GM12873 (cell line): ENCODE data around the gene FAM98A.

Source experiments
- TF ChIP-seq, protein P1 (sequence below): IDR thresholded peaks from 2 replicates; pipeline ENCODE4 v1.5.1; 2012; ENCODE audit warnings: low read depth, mild to moderate bottlenecking, moderate library complexity, low read length, control low read depth; ENCODE audit not compliant: insufficient read depth; ENCODE audit errors: missing control alignments

Gene FAM98A

DNA sequence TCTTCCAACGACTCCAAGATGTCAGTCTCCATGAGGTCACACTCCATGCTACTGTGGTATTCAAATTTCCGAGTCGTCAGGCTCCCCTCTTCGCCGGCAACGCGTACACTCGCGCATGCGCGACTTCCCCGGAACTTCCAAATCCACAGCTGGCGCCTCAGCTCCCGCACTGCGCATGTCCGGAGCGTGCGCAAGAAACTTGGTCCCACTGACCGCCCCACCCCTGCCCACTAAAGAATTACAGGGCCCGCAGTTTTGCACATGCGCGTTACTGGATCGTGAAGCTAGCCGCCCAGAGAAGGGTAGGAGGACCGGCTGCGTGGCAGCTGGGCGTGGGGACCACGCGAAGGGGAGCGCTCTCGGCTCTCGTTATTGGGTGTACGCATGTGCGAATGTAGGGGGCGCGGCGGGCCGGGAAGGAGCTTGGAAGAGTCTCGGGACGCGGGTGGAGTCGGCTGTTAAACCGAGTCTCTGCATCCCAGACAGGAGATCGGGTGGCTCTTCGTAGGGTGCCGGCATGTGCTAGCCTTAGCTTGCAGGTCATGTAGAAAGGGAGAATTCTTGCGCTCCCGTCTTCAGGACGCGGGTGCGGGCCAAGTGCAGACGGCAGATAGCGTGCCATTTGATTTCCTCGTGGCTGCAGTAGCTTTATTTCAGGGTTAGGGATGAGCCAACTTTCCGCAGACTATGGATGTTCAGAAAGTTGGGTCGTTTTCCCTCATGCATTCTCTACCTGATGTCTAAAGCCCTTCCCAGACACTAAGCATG, at the start of gene FAM98A:
TSS of gene FAM98A (minus strand) at position 125 of the 768 bp plus-strand sequence. CDS start at position 47, 78 bp downstream.
- TF ChIP-seq, protein P1, sequence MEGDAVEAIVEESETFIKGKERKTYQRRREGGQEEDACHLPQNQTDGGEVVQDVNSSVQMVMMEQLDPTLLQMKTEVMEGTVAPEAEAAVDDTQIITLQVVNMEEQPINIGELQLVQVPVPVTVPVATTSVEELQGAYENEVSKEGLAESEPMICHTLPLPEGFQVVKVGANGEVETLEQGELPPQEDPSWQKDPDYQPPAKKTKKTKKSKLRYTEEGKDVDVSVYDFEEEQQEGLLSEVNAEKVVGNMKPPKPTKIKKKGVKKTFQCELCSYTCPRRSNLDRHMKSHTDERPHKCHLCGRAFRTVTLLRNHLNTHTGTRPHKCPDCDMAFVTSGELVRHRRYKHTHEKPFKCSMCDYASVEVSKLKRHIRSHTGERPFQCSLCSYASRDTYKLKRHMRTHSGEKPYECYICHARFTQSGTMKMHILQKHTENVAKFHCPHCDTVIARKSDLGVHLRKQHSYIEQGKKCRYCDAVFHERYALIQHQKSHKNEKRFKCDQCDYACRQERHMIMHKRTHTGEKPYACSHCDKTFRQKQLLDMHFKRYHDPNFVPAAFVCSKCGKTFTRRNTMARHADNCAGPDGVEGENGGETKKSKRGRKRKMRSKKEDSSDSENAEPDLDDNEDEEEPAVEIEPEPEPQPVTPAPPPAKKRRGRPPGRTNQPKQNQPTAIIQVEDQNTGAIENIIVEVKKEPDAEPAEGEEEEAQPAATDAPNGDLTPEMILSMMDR: peak; percentile 22

DNA sequence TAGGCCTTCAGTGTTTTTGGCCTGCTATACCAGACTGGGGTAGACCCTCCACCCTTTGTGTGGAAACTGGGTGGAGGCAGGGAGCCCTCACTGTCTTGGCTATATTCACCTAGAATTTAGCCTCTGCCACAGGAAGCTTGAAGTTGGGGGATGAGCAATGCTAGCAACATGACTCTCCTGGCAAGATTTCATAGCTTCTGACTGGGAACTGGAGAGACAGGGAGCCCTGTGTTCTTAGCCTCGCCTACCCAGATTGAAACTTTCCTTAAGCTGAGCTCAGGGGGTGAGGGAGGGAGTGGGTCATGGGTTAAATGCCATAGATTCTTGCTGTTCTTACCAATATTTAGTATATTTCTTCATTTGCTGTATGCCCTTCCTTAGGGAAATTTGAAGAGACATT, 46.8 kb upstream of the FAM98A start:
- TF ChIP-seq, protein P1: no peak

DNA sequence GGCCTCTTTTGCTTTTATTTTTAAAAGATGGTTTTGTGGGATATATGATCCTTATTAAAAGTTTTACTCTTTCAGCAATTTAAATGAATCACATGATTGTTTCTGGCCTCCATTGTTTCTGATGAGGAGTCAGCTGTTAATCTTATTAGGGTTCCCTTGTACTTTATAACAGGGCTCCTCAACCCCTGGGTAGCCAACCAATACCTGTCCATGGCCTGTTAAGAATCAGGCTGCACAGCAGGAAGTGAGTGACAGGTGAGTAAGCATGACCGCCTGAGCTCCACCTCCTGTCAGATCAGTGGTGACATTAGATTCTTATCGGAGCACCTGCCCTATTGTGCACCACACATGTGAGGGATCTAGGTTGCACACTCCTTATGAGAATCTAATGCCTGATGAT, 45.1 kb upstream of the FAM98A start:
- TF ChIP-seq, protein P1: no peak

DNA sequence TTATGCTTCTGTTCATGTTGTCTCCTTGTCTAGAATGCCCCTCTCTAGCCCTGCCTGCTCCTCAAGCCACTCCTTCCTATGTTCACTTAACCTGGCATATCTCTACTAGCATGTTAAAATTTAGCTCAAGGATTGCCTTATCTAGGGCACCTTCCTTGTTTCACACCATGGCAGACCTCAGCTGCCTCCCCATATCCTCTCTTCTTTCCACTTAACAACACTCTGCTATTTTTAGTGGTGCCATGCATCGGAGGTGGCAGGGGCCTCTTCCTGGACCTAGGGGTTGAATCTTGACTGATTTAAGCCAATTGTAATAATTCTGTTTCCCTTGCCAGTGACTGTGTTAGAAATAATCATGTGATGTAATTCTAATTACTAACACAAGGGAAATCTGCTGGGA, 36.9 kb upstream of the FAM98A start:
- TF ChIP-seq, protein P1: no peak

DNA sequence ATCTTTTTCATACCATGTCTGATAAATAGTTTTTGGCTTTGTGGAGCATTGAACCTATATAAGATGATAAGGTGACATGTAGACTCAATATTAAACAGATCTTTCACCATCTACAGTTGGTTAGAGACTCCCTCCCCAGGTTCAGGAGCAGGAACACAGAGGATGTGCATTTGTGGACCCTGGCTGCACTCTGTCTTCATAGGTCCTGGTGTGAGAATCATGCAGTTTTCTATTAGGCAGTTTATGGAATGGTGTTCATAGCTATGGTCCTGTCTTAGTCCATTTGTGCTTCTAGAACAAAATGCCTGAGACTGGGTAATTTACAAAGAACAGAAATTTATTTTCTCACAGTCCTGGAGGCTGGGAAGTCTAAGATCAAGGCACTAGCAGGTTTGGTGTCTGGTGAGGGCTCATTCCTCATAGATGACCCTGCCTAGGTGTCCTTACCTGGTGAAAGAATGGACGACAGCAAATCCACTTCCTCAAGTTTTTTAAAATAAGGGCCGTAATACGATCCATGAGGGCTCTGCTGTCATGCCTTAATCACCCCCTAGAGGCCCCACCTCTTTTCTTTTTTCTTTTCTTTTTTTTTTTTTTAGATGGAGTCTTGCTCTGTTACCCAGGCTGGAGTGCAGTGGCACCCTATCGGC, 35.3 kb upstream of the FAM98A start:
- TF ChIP-seq, protein P1: no peak

DNA sequence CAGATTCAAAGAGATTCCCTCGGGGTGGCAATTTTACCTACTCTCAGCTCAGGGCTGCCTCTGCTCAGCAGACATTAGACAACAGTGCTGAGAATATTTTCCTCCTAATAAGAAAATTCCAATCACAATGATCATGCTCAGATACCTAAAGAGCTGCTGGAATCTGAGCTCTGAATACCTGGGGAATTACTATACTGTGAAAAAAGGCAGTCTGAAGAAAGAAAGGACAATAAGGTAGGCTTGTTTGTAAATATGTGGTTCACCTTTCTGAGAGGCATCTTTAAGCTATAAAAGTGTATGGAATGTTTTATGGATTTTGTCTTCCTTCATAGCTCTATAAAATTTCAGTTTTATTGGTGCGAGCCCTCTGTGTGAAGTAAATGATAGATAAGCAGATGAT, 34.2 kb upstream of the FAM98A start:
- TF ChIP-seq, protein P1: no peak

DNA sequence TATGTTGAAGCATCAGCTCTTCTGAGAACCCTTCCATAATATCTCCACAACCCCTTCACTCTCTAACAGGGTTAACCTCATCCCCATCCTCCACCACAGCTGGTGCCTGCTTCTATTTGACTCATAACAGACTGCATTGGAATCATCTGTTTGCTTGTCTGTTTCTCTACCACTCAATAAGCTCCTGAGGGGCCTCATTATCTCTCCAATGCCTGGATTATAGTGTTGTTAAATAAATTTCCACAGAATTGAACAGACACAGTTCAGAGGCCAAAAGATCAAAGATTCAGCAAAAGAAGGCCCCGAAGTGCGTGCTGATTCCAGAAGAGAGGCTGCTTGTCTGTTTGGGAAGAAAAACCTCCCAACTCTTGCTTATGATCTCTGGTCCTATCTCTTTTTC, 33.7 kb upstream of the FAM98A start:
- TF ChIP-seq, protein P1: no peak
